DOHH2 (cell line): ENCODE measurements around the gene STRA6.

Source experiments
- EZH2phosphoT487 ChIP-seq: fragments of 200-600 bp; sonication (generic); IDR thresholded peaks from 2 replicates; pipeline ENCODE4 v1.6.1; 2017; ENCODE audit warnings: borderline replicate concordance, mild to moderate bottlenecking, antibody characterized with exemption, low read length, moderate library complexity, mixed read lengths
- TF ChIP-seq, protein P1 (sequence below): fragments of 200-600 bp; sonication (generic); IDR thresholded peaks from one replicate; pipeline ENCODE4 v1.5.1; 2014; ENCODE audit warnings: antibody characterized with exemption, mild to moderate bottlenecking, low read depth, low read length; ENCODE audit not compliant: poor library complexity, severe bottlenecking

DNA sequence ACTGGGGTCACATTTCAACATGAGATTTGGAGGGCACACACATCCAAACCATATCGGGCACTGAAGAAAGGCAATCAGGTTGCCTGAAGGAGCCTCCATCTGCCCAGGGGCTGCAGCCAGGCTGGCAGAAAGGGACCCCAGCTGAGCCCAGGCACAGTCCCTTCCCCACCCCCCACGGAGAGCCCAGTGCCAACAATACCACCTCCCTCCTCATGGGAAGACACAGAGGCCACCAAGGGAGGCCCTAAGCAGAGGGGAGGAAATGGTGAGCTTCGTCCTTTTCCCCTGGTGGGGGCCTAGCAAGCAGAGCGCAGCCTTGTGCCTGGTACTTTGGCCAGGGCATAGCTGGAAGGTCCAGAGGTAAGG is 3.0 kb upstream of the STRA6 start:
- TF ChIP-seq, protein P1, sequence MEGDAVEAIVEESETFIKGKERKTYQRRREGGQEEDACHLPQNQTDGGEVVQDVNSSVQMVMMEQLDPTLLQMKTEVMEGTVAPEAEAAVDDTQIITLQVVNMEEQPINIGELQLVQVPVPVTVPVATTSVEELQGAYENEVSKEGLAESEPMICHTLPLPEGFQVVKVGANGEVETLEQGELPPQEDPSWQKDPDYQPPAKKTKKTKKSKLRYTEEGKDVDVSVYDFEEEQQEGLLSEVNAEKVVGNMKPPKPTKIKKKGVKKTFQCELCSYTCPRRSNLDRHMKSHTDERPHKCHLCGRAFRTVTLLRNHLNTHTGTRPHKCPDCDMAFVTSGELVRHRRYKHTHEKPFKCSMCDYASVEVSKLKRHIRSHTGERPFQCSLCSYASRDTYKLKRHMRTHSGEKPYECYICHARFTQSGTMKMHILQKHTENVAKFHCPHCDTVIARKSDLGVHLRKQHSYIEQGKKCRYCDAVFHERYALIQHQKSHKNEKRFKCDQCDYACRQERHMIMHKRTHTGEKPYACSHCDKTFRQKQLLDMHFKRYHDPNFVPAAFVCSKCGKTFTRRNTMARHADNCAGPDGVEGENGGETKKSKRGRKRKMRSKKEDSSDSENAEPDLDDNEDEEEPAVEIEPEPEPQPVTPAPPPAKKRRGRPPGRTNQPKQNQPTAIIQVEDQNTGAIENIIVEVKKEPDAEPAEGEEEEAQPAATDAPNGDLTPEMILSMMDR = no peak
- no peak for TF ChIP-seq EZH2phosphoT487
